Liver (tissue), 9 donors: Measurements from ENCODE around the gene DSCAM. TPM values are rescaled to one million over a fixed set of nuclear protein-coding genes. Genes with fewer than 3 reads are reported as not detected.

Experiments
- DNase-seq: peaks from one replicate; pipeline ENCODE4 v3.0.0-alpha.2; 2017; ENCODE audit warnings: low spot score
- H3K27ac ChIP-seq, 2 donors: one replicate each; pipeline ENCODE4 v1.7.0; 2013; ENCODE audit warnings: inconsistent platforms in 2 of 2, low read length in 2 of 2, control low read depth in 1 of 2, low read depth in 1 of 2, mild to moderate bottlenecking in 1 of 2
- H3K27me3 ChIP-seq, 4 donors: one replicate each; pipeline versions ENCODE4 v1.6.1 to v1.7.0; 2013; ENCODE audit warnings: low read length in 3 of 4, inconsistent platforms in 1 of 4, mild to moderate bottlenecking in 1 of 4, moderate library complexity in 1 of 4; ENCODE audit not compliant: control insufficient read depth in 4 of 4, insufficient read depth in 4 of 4
- H3K36me3 ChIP-seq, 4 donors: one replicate each; pipeline versions ENCODE4 v1.6.1 to v1.7.0; 2013; ENCODE audit warnings: low read length in 3 of 4, mild to moderate bottlenecking in 3 of 4, low read depth in 1 of 4, moderate library complexity in 1 of 4; ENCODE audit not compliant: control insufficient read depth in 4 of 4, insufficient read depth in 3 of 4
- H3K4me1 ChIP-seq, 4 donors: one replicate each; pipeline versions ENCODE4 v1.6.1 to v1.7.0; 2013; ENCODE audit warnings: low read length in 3 of 4, mild to moderate bottlenecking in 3 of 4, moderate library complexity in 1 of 4; ENCODE audit not compliant: control insufficient read depth in 4 of 4, insufficient read depth in 4 of 4
- H3K4me3 ChIP-seq, 3 donors: one replicate each; pipeline versions ENCODE4 v1.6.1 to v1.7.0; 2013; ENCODE audit warnings: low read length in 3 of 3, control low read depth in 1 of 3, low read depth in 1 of 3, mild to moderate bottlenecking in 1 of 3
- H3K9ac ChIP-seq, 2 donors: one replicate each; pipeline ENCODE4 v1.7.0; 2013; ENCODE audit warnings: low read length in 2 of 2, mild to moderate bottlenecking in 2 of 2, moderate library complexity in 2 of 2, control low read depth in 1 of 2, low read depth in 1 of 2
- H3K9me3 ChIP-seq, 4 donors: one replicate each; pipeline versions ENCODE4 v1.6.1 to v1.7.0; 2013; ENCODE audit warnings: low read length in 3 of 4; ENCODE audit not compliant: control insufficient read depth in 4 of 4
- FOXA2 ChIP-seq: IDR thresholded peaks from 2 replicates; pipeline ENCODE4 v1.6.1; 2016; ENCODE audit warnings: antibody characterized with exemption
- GABPA ChIP-seq, 2 donors: IDR thresholded peaks in 1 of 2; conservative IDR thresholded peaks in 1 of 2; 2 replicates each; pipeline ENCODE4 v1.6.1; 2016; ENCODE audit warnings: antibody characterized with exemption in 2 of 2, mild to moderate bottlenecking in 1 of 2, moderate library complexity in 1 of 2
- HNF4A ChIP-seq, 2 donors: conservative IDR thresholded peaks; 2 replicates each; pipeline ENCODE4 v1.6.1; 2016; ENCODE audit warnings: antibody characterized with exemption in 2 of 2, mild to moderate bottlenecking in 2 of 2
- HNF4G ChIP-seq: IDR thresholded peaks from 2 replicates; pipeline ENCODE4 v1.6.1; 2016; ENCODE audit warnings: antibody characterized with exemption
- MAX ChIP-seq: IDR thresholded peaks from 2 replicates; pipeline ENCODE4 v1.6.1; 2016; ENCODE audit warnings: antibody characterized with exemption
- RAD21 ChIP-seq, 2 donors: IDR thresholded peaks; 2 replicates each; pipeline ENCODE4 v1.6.1; 2016; ENCODE audit warnings: antibody characterized with exemption in 2 of 2, mild to moderate bottlenecking in 2 of 2
- RXRA ChIP-seq, 2 donors: IDR thresholded peaks; 2 replicates each; pipeline ENCODE4 v1.6.1; 2017 to 2018; ENCODE audit warnings: antibody characterized with exemption in 2 of 2, mild to moderate bottlenecking in 1 of 2
- TAF1 ChIP-seq: conservative IDR thresholded peaks from 2 replicates; pipeline ENCODE4 v1.6.1; 2016; ENCODE audit warnings: antibody characterized with exemption, mild to moderate bottlenecking
- YY1 ChIP-seq: IDR thresholded peaks from 2 replicates; pipeline ENCODE4 v1.6.1; 2016; ENCODE audit warnings: antibody characterized with exemption, mild to moderate bottlenecking
- WGBS: extraction: QIAGEN DNeasy Blood & Tissue Kit; methylation state at CpG from one replicate; pipeline ENCODE4 v1.1.7; 2013; 5-methylcytosine and 5-hydroxymethylcytosine counted together
- polyA plus RNA-seq, 2 donors: library from polyadenylated mRNA; stranded (reverse) in 1 of 2; unstranded in 1 of 2; fragments of 200-250 nt in 1 of 2; fragments of >200 nt in 1 of 2; fragmentation: Nextera tagmentation in 1 of 2; extraction: Ambion mirVana in 1 of 2; gene quantifications; one replicate each; pipeline versions ENCODE4 v1.2.1 to v1.2.3, GENCODE V29; 2013 to 2015
- total RNA-seq, 2 donors: library from RNA; depleted of rRNA; stranded (reverse); fragments of >200 nt; gene quantifications; one replicate each; pipeline ENCODE4 v1.2.3, GENCODE V29; 2014
- TF ChIP-seq, protein P1 (sequence below): IDR thresholded peaks from 2 replicates; pipeline ENCODE4 v1.6.1; 2016; ENCODE audit warnings: antibody characterized with exemption
- TF ChIP-seq, protein P2 (sequence below): fragments of 150-350 bp; IDR thresholded peaks from 2 replicates; pipeline ENCODE4 v1.5.1; 2017; ENCODE audit warnings: improper control_type of control experiment, low read depth, low read length; ENCODE audit not compliant: missing input control
- donor health status: healthy.
- donor health status: healthy.
- donor health status: healthy.
- donor health status: healthy.
- donor health status: healthy.

Gene DSCAM
- total and polyA plus RNA-seq, 4 donors: 0.02 to 0.23 (median 0.10) TPM

DNA sequence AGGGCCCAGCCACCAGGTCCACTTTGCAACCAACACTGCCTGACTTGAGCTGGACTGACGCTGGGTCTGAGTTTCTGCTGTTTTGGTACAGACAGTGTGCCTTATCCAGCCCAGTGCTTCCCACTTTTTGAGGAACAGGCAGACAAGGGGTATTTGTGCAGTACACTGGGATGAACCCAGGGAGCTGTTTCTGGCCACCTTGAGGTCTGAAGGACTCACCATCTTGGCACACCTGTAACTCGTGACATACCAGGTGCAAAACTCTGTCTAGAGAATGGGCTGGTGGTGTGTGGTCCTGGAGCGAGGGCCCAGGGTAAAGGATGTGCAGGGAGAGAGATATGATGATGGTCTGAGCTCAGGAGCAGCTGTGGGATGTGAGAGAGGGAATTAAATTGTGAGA, 831.1 kb downstream of the DSCAM start:
- peaks cover 0 to 2% (median 0%) of the 10 kb centered on the region in 4 donors for H3K27me3 ChIP-seq
- no peaks in the 10 kb centered on the region for H3K4me1 ChIP-seq
- no peak for TF ChIP-seq RAD21 (IDR thresholded peaks at IDR 0.05)
- TF ChIP-seq, protein P1, sequence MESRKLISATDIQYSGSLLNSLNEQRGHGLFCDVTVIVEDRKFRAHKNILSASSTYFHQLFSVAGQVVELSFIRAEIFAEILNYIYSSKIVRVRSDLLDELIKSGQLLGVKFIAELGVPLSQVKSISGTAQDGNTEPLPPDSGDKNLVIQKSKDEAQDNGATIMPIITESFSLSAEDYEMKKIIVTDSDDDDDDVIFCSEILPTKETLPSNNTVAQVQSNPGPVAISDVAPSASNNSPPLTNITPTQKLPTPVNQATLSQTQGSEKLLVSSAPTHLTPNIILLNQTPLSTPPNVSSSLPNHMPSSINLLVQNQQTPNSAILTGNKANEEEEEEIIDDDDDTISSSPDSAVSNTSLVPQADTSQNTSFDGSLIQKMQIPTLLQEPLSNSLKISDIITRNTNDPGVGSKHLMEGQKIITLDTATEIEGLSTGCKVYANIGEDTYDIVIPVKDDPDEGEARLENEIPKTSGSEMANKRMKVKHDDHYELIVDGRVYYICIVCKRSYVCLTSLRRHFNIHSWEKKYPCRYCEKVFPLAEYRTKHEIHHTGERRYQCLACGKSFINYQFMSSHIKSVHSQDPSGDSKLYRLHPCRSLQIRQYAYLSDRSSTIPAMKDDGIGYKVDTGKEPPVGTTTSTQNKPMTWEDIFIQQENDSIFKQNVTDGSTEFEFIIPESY: no peak
- H3K4me3 ChIP-seq: no peak overlapping the region
- WGBS: 69% methylated on average over 3 of the region's 3 CpGs
- no peak overlapping the region for H3K9ac ChIP-seq
- peaks cover 0 to 2% (median 0%) of the 10 kb centered on the region in 4 donors for H3K9me3 ChIP-seq
- DNase-seq: no peak
- no peaks in the 10 kb centered on the region for H3K36me3 ChIP-seq
- H3K27ac ChIP-seq: no peak overlapping the region

GRCh38 chr21:40014394-40014793, 832.6 kb downstream of the DSCAM start:
- no peaks in the 10 kb centered on the region for H3K4me1 ChIP-seq
- DNase-seq: no peak
- peaks cover 0 to 4% (median 4%) of the 10 kb centered on the region in 4 donors for H3K9me3 ChIP-seq
- H3K9ac ChIP-seq: no peak overlapping the region
- no peak overlapping the region for H3K27ac ChIP-seq
- H3K27me3 ChIP-seq: peaks cover 0 to 2% (median 0%) of the 10 kb centered on the region in 4 donors
- no peak for TF ChIP-seq FOXA2
- TF ChIP-seq HNF4G: no peak
- TF ChIP-seq MAX: no peak
- TF ChIP-seq TAF1: no peak
- H3K4me3 ChIP-seq: no peak overlapping the region
- no peaks in the 10 kb centered on the region for H3K36me3 ChIP-seq
- WGBS: 77% methylated on average over 9 of the region's 9 CpGs

- Histone ChIP-seq H3K9ac (no peak overlapping the region), H3K36me3 (no peaks in the 10 kb centered on the region), H3K27me3 (peaks cover 0 to 2% (median 0%) of the 10 kb centered on the region in 4 donors), H3K4me1 (no peaks in the 10 kb centered on the region), H3K27ac (no peak overlapping the region), H3K4me3 (no peak overlapping the region), H3K9me3 (peaks cover 0 to 4% (median 4%) of the 10 kb centered on the region in 4 donors)
- 87% methylated on average over 26 of the region's 26 CpGs for WGBS
- no peak for TF ChIP-seq HNF4A (conservative IDR thresholded peaks at IDR 0.05)
- TF ChIP-seq GABPA (IDR thresholded peaks at IDR 0.05 in 1 of 2, conservative IDR thresholded peaks at IDR 0.05 in 1 of 2): no peak
- no peak for TF ChIP-seq RXRA (IDR thresholded peaks at IDR 0.05)
- TF ChIP-seq, protein P2, sequence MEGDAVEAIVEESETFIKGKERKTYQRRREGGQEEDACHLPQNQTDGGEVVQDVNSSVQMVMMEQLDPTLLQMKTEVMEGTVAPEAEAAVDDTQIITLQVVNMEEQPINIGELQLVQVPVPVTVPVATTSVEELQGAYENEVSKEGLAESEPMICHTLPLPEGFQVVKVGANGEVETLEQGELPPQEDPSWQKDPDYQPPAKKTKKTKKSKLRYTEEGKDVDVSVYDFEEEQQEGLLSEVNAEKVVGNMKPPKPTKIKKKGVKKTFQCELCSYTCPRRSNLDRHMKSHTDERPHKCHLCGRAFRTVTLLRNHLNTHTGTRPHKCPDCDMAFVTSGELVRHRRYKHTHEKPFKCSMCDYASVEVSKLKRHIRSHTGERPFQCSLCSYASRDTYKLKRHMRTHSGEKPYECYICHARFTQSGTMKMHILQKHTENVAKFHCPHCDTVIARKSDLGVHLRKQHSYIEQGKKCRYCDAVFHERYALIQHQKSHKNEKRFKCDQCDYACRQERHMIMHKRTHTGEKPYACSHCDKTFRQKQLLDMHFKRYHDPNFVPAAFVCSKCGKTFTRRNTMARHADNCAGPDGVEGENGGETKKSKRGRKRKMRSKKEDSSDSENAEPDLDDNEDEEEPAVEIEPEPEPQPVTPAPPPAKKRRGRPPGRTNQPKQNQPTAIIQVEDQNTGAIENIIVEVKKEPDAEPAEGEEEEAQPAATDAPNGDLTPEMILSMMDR: no peak
- TF ChIP-seq YY1: no peak
- TF ChIP-seq, protein P1: no peak
- no peak for DNase-seq
Measured at GRCh38 chr21:40013001-40013735, 833.8 kb downstream of the DSCAM start.
